Measurements from ENCODE around the gene CHST11.

- TF ChIP-seq MAX (IDR thresholded peaks at IDR 0.05), result no peak
- TF ChIP-seq RAD21 (IDR thresholded peaks at IDR 0.05), result no peak
- no peak for TF ChIP-seq REST (IDR thresholded peaks at IDR 0.05)
These were observed 57.5 kb downstream of the CHST11 start for GRCh38 chr12:104514092-104514810.

Data from liver (tissue), 2 donors.